IMR-90 (cell line): Measurements from ENCODE around the gene APOF. TPM values are rescaled to one million over a fixed set of nuclear protein-coding genes. Genes with fewer than 3 reads are reported as not detected.

Experiments
- ATAC-seq: fragments of 200-7000 bp; cut with Tn5 transposase; 2 replicates; pipeline ENCODE4 v1.9.1; 2020; ENCODE audit warnings: low read depth, mild to moderate bottlenecking, moderate library complexity
- BruUV-seq: library from RNA; stranded (reverse); fragments of 400-500 nt; replicated peaks from 2 replicates; lab custom pipeline; 2021; lab: Mats Ljungman, UMichigan
- CTCF ChIA-PET: fragments of 300-600 bp; formaldehyde crosslinking; extraction: SDS; loops from one replicate; lab custom pipeline; 2021; ENCODE audit warnings: antibody characterized with exemption; lab: Yijun Ruan, JAX
- POLR2A ChIA-PET: fragments of 300-600 bp; sonication (Branson Sonifier 250); formaldehyde crosslinking; loops from one replicate; lab custom pipeline; 2022; ENCODE audit warnings: antibody characterized with exemption; ENCODE audit not compliant: unreplicated experiment; lab: Charles Lee
- DNase-seq: peaks from one replicate; pipeline ENCODE4 v3.0.0; 2013
- H2AFZ ChIP-seq: replicated peaks from 2 replicates; pipeline ENCODE3; 2013; ENCODE audit warnings: low read length, mild to moderate bottlenecking; ENCODE audit not compliant: poor library complexity
- H2AK5ac ChIP-seq: 2 replicates; pipeline ENCODE4 v1.6.1; 2013; ENCODE audit warnings: low read depth, low read length, inconsistent platforms
- H2AK9ac ChIP-seq: replicated peaks from 2 replicates; pipeline ENCODE3; 2013; ENCODE audit warnings: mild to moderate bottlenecking, low read depth, low read length, moderate library complexity; ENCODE audit not compliant: poor library complexity
- H2BK120ac ChIP-seq: 2 replicates; pipeline ENCODE4 v1.6.1; 2013; ENCODE audit warnings: low read depth, low read length, inconsistent platforms
- H2BK15ac ChIP-seq: 3 replicates; pipeline ENCODE4 v1.6.1; 2013; ENCODE audit warnings: low read depth, low read length, inconsistent platforms
- H2BK20ac ChIP-seq: 2 replicates; pipeline ENCODE4 v1.6.1; 2013; ENCODE audit warnings: low read depth, mild to moderate bottlenecking, inconsistent platforms, low read length, moderate library complexity
- H2BK5ac ChIP-seq: 2 replicates; pipeline ENCODE4 v1.6.1; 2013; ENCODE audit warnings: mild to moderate bottlenecking, low read depth, low read length, inconsistent platforms; ENCODE audit not compliant: poor library complexity, severe bottlenecking
- H3K14ac ChIP-seq: replicated peaks from 2 replicates; pipeline ENCODE4 v1.6.1; 2013; ENCODE audit warnings: low read depth, low read length, inconsistent platforms
- H3K18ac ChIP-seq: 2 replicates; pipeline ENCODE4 v1.6.1; 2013; ENCODE audit warnings: low read depth, low read length, control low read depth
- H3K23ac ChIP-seq: 2 replicates; pipeline ENCODE4 v1.6.1; 2013; ENCODE audit warnings: low read depth, low read length, inconsistent platforms
- H3K27ac ChIP-seq: 2 replicates; pipeline ENCODE4 v1.5.1; 2013; ENCODE audit warnings: mild to moderate bottlenecking, control low read depth, low read length; ENCODE audit not compliant: insufficient read depth
- H3K27me3 ChIP-seq: 2 replicates; pipeline ENCODE4 v1.6.1; 2013; ENCODE audit warnings: low read length; ENCODE audit not compliant: control insufficient read depth, insufficient read depth
- H3K36me3 ChIP-seq: 2 replicates; pipeline ENCODE4 v1.6.1; 2013; ENCODE audit warnings: low read length, mixed read lengths; ENCODE audit not compliant: control insufficient read depth, insufficient read depth
- H3K4ac ChIP-seq: 2 replicates; pipeline ENCODE4 v1.6.1; 2013; ENCODE audit warnings: low read depth, low read length, inconsistent platforms
- H3K4me1 ChIP-seq: 2 replicates; pipeline ENCODE4 v1.6.1; 2013; ENCODE audit warnings: low read length, mixed read lengths; ENCODE audit not compliant: control insufficient read depth, insufficient read depth
- H3K4me2 ChIP-seq: 2 replicates; pipeline ENCODE4 v1.6.1; 2013; ENCODE audit warnings: low read depth, mild to moderate bottlenecking, control low read depth, low read length, moderate library complexity
- H3K4me3 ChIP-seq: 2 replicates; pipeline ENCODE4 v1.5.1; 2013; ENCODE audit warnings: low read depth, mild to moderate bottlenecking, control low read depth, low read length, moderate library complexity; ENCODE audit not compliant: insufficient read depth
- H3K56ac ChIP-seq: 2 replicates; pipeline ENCODE4 v1.6.1; 2013; ENCODE audit warnings: low read length, inconsistent platforms; ENCODE audit not compliant: insufficient read depth; ENCODE audit errors: extremely low read depth
- H3K79me1 ChIP-seq, 2 experiments: 2 replicates each; pipeline ENCODE4 v1.6.1; 2013; ENCODE audit warnings: low read length in 2 of 2, inconsistent platforms in 1 of 2, low read depth in 1 of 2
- H3K9ac ChIP-seq: 2 replicates; pipeline ENCODE4 v1.6.1; 2013; ENCODE audit warnings: low read depth, low read length, control low read depth
- H3K9me1 ChIP-seq: 2 replicates; pipeline ENCODE4 v1.6.1; 2013; ENCODE audit warnings: low read length, inconsistent platforms; ENCODE audit not compliant: insufficient read depth
- H3K9me3 ChIP-seq: 2 replicates; pipeline ENCODE4 v1.6.1; 2013; ENCODE audit warnings: low read length; ENCODE audit not compliant: control insufficient read depth, insufficient read depth
- H4K20me1 ChIP-seq: 2 replicates; pipeline ENCODE4 v1.6.1; 2013; ENCODE audit warnings: low read length, inconsistent platforms; ENCODE audit not compliant: insufficient read depth
- H4K5ac ChIP-seq: 2 replicates; pipeline ENCODE4 v1.6.1; 2013; ENCODE audit warnings: mild to moderate bottlenecking, low read depth, low read length, control low read depth
- H4K8ac ChIP-seq, 2 experiments: 2 replicates each; pipeline ENCODE4 v1.6.1; 2013; ENCODE audit warnings: low read depth in 2 of 2, low read length in 2 of 2, control low read depth in 1 of 2, inconsistent platforms in 1 of 2
- H4K91ac ChIP-seq: 2 replicates; pipeline ENCODE4 v1.6.1; 2013; ENCODE audit warnings: low read depth, low read length, inconsistent platforms; ENCODE audit not compliant: insufficient read depth
- BHLHE40 ChIP-seq: fragments of 150-350 bp; IDR thresholded peaks from 2 replicates; pipeline ENCODE4 v1.6.1; 2016; ENCODE audit warnings: mild to moderate bottlenecking, low read depth, low read length
- CHD1 ChIP-seq: IDR thresholded peaks from 2 replicates; pipeline ENCODE4 v1.6.1; 2012; ENCODE audit warnings: low read depth, low read length, improper control_type of control experiment
- ELK1 ChIP-seq: fragments of 150-350 bp; IDR thresholded peaks from 2 replicates; pipeline ENCODE4 v1.6.1; 2016; ENCODE audit warnings: low read depth, mild to moderate bottlenecking, low read length, moderate library complexity, borderline replicate concordance
- FOS ChIP-seq: fragments of 150-350 bp; IDR thresholded peaks from 2 replicates; pipeline ENCODE4 v1.6.1; 2016; ENCODE audit warnings: low read depth, low read length
- MAFK ChIP-seq: IDR thresholded peaks from 2 replicates; pipeline ENCODE4 v1.6.1; 2012; ENCODE audit warnings: low read depth, low read length, improper control_type of control experiment
- NFE2L2 ChIP-seq: fragments of 150-350 bp; IDR thresholded peaks from 2 replicates; pipeline ENCODE4 v1.6.1; 2016; ENCODE audit warnings: low read depth, mild to moderate bottlenecking, low read length
- POLR2A ChIP-seq: IDR thresholded peaks from 2 replicates; pipeline ENCODE4 v1.6.1; 2012; ENCODE audit warnings: mild to moderate bottlenecking, low read depth, low read length
- RAD21 ChIP-seq: IDR thresholded peaks from 2 replicates; pipeline ENCODE4 v1.6.1; 2012; ENCODE audit warnings: low read length, improper control_type of control experiment
- RFX5 ChIP-seq: IDR thresholded peaks from 2 replicates; pipeline ENCODE4 v1.8.0; 2012; ENCODE audit warnings: low read depth, mild to moderate bottlenecking, low read length, moderate library complexity
- SMC3 ChIP-seq: fragments of 150-350 bp; IDR thresholded peaks from 2 replicates; pipeline ENCODE4 v1.6.1; 2016; ENCODE audit warnings: low read depth, mild to moderate bottlenecking, antibody characterized with exemption, low read length, moderate library complexity
- WGBS, 2 experiments: methylation state at CpG; one replicate each; pipeline versions ENCODE4 v1.1.5 to v1.1.7; 2013; ENCODE audit warnings: missing lambda C conversion rate in 2 of 2; ENCODE audit not compliant: insufficient read length in 1 of 2; ENCODE audit errors: extremely low coverage in 2 of 2; 5-methylcytosine and 5-hydroxymethylcytosine counted together
- dilution Hi-C: fragments of 300-500 bp; cut with HindIII; formaldehyde crosslinking; loops from one replicate; pipeline ENCODE4 v1.14.3; 2018; ENCODE audit warnings: low sequenced_read_pairs; ENCODE audit not compliant: unreplicated experiment
- in situ Hi-C: fragments of 300-500 bp; cut with MboI; formaldehyde crosslinking; loops from 3 replicates; pipeline ENCODE4 v1.14.3; 2019; ENCODE audit warnings: low sequenced_read_pairs, inconsistent platforms, mixed read lengths
- intact Hi-C: fragments of 100-400 bp; cut with micrococcal nuclease; formaldehyde crosslinking; loops from 2 replicates; pipeline ENCODE4 v1.10.0; 2022
- polyA plus RNA-seq, 3 experiments: library from polyadenylated mRNA; depleted of rRNA; stranded (reverse); fragments of >200 nt; gene quantifications; 2 replicates each; pipeline ENCODE4 v1.2.3, GENCODE V29; 2012; ENCODE audit warnings: low replicate concordance in 1 of 3
- total RNA-seq: library from RNA; depleted of rRNA; stranded (reverse); fragments of >200 nt; gene quantifications from 2 replicates; pipeline ENCODE4 v1.2.3, GENCODE V29; 2012

The APOF gene
- total and polyA plus RNA-seq, 2 of the 4 experiments (the other 2 are of a cell fraction), result not detected

- ChIA-PET CTCF (no interaction called here), POLR2A (no interaction called here)
- Histone ChIP-seq H3K4me3 (no peak overlapping the region), H3K23ac (no peak overlapping the region), H3K27me3 (no peaks in the 10 kb centered on the region), H3K4ac (no peak overlapping the region), H3K36me3 (peaks cover 4% of the 10 kb centered on the region), H2BK120ac (no peak overlapping the region), H3K27ac (no peak overlapping the region), H4K91ac (no peak overlapping the region), H2BK15ac (no peak overlapping the region), H4K20me1 (no peaks in the 10 kb centered on the region), H3K9me3 (no peaks in the 10 kb centered on the region), H3K56ac (no peak overlapping the region), H3K9ac (no peak overlapping the region), H2AK9ac (no peak overlapping the region), H3K4me2 (no peak overlapping the region), H2BK5ac (no peak overlapping the region), H4K5ac (no peak overlapping the region), H3K18ac (no peak overlapping the region), H4K8ac (no peak overlapping the region), H2AK5ac (no peak overlapping the region), H2AFZ (no peak overlapping the region), H3K14ac (no peak overlapping the region), H2BK20ac (no peak overlapping the region), H3K4me1 (peaks cover 5% of the 10 kb centered on the region; the same call in 1 of the 2 replicates), H3K9me1 (peaks cover 10% of the 10 kb centered on the region), H3K79me1 (peaks cover 10 to 24% of the 10 kb centered on the region in 2 experiments; a peak in 3 of 4 replicates)
- no TSS peak for BruUV-seq
- TF ChIP-seq RAD21 (no peak), SMC3 (no peak), MAFK (no peak), NFE2L2 (no peak), CHD1 (no peak), FOS (no peak), ELK1 (no peak), BHLHE40 (no peak), POLR2A (no peak), RFX5 (no peak)
- intact Hi-C loops (no loop called here), in situ Hi-C loops (no loop called here), dilution Hi-C loops (no loop called here)
- no peak for ATAC-seq
- no CpG with 5 or more reads among the region's 9 CpGs for WGBS, 2 experiments
- DNase-seq, result no peak
These were observed 26.1 kb downstream of the APOF start for GRCh38 chr12:56336361-56337167.
